BLaER1 treated with 17β-estradiol and CSF1 and Interleukin-3, amounts not matched to agents 10 nM and 100 nM (cell line): Measurements from ENCODE around the gene SEMA6A.

Experiments
- H3K27ac ChIP-seq, 11 experiments: shearing (Covaris generic); formaldehyde crosslinking; 2 replicates each; pipeline ENCODE4 v1.8.1; 2022
- H3K27me3 ChIP-seq, 11 experiments: shearing (Covaris generic); formaldehyde crosslinking; 2 replicates each; pipeline ENCODE4 v1.8.1; 2022
- H3K36me3 ChIP-seq, 11 experiments: shearing (Covaris generic); formaldehyde crosslinking; 2 replicates each; pipeline ENCODE4 v1.8.1; 2022
- H3K4me1 ChIP-seq, 10 experiments: shearing (Covaris generic); formaldehyde crosslinking; 2 replicates each; pipeline ENCODE4 v1.8.1; 2022
- H3K4me2 ChIP-seq, 11 experiments: shearing (Covaris generic); formaldehyde crosslinking; 2 replicates each; pipeline ENCODE4 v1.8.1; 2022
- H3K4me3 ChIP-seq, 10 experiments: shearing (Covaris generic); formaldehyde crosslinking; 2 replicates each; pipeline ENCODE4 v1.8.1; 2022
- H3K9ac ChIP-seq, 11 experiments: shearing (Covaris generic); formaldehyde crosslinking; 2 replicates each; pipeline ENCODE4 v1.8.1; 2022
- H3K9me3 ChIP-seq, 11 experiments: shearing (Covaris generic); formaldehyde crosslinking; replicated peaks in 1 of 11; 2 replicates each; pipeline ENCODE4 v1.8.1; 2022
- H4K20me1 ChIP-seq, 11 experiments: shearing (Covaris generic); formaldehyde crosslinking; 2 replicates each; pipeline ENCODE4 v1.8.1; 2022
- Cebpa-rat ChIP-seq, 11 experiments: shearing (Covaris generic); IDR thresholded peaks; 2 replicates each; pipeline ENCODE4 v1.8.1; 2022

The SEMA6A gene

GRCh38 chr5:116486588-116486987, 88.0 kb downstream of the SEMA6A start:
- H3K9ac ChIP-seq: no peak overlapping the region
- no peak overlapping the region for H3K27ac ChIP-seq
- H3K9me3 ChIP-seq: peaks cover 0 to 2% (median 0%) of the 10 kb centered on the region in 11 experiments; a peak in 2 of 22 replicates
- no peak overlapping the region for H3K4me3 ChIP-seq
- H4K20me1 ChIP-seq: no peaks in the 10 kb centered on the region
- H3K4me2 ChIP-seq: no peak overlapping the region
- H3K27me3 ChIP-seq: no peaks in the 10 kb centered on the region
- no peak for TF ChIP-seq Cebpa-rat (IDR thresholded peaks at IDR 0.05)
- no peaks in the 10 kb centered on the region for H3K36me3 ChIP-seq
- peaks cover 6 to 15% (median 14%) of the 10 kb centered on the region in 10 experiments for H3K4me1 ChIP-seq

- H3K9me3 ChIP-seq: peaks cover 0 to 4% (median 0%) of the 10 kb centered on the region in 11 experiments; a peak in 2 of 22 replicates
- H3K27ac ChIP-seq: no peak overlapping the region
- H3K4me3 ChIP-seq: no peak overlapping the region
- peaks cover 9 to 16% (median 14%) of the 10 kb centered on the region in 10 experiments; a peak in 19 of 20 replicates for H3K4me1 ChIP-seq
- no peaks in the 10 kb centered on the region for H3K36me3 ChIP-seq
- no peak overlapping the region for H3K9ac ChIP-seq
- H3K4me2 ChIP-seq: no peak overlapping the region
- no peaks in the 10 kb centered on the region for H3K27me3 ChIP-seq
- no peak for TF ChIP-seq Cebpa-rat (IDR thresholded peaks at IDR 0.05)
- H4K20me1 ChIP-seq: no peaks in the 10 kb centered on the region
Observed at GRCh38 chr5:116484645-116485044, 90.0 kb downstream of the SEMA6A start.

GRCh38 chr5:116482394-116482793, 92.2 kb downstream of the SEMA6A start:
- Histone ChIP-seq H3K4me1 (peaks cover 14 to 39% (median 34%) of the 10 kb centered on the region in 10 experiments; a peak in 19 of 20 replicates), H3K36me3 (peaks cover 0 to 6% (median 0%) of the 10 kb centered on the region in 11 experiments; a peak in 3 of 22 replicates), H3K27me3 (no peaks in the 10 kb centered on the region), H3K4me3 (no peak overlapping the region), H4K20me1 (no peaks in the 10 kb centered on the region), H3K9ac (no peak overlapping the region), H3K4me2 (no peak overlapping the region), H3K9me3 (peaks cover 3 to 10% (median 5%) of the 10 kb centered on the region in 11 experiments), H3K27ac (no peak overlapping the region)
- no peak for TF ChIP-seq Cebpa-rat (IDR thresholded peaks at IDR 0.05)

- no peak overlapping the region for H3K27ac ChIP-seq
Observed at GRCh38 chr5:116480894-116481510, 93.6 kb downstream of the SEMA6A start.

GRCh38 chr5:116479776-116480675, 94.6 kb downstream of the SEMA6A start:
- TF ChIP-seq Cebpa-rat (IDR thresholded peaks at IDR 0.05): no peak
- H3K4me2 ChIP-seq: peak overlapping the region; percentile 28 to 63 (median 53)

More at GRCh38 chr5:116480894-116481510, 93.6 kb downstream of the SEMA6A start:
- Histone ChIP-seq H3K36me3 (peaks cover 0 to 12% (median 8%) of the 10 kb centered on the region in 11 experiments; a peak in 6 of 22 replicates), H3K4me1 (peaks cover 14 to 41% (median 34%) of the 10 kb centered on the region in 10 experiments; a peak in 19 of 20 replicates), H3K9ac (no peak overlapping the region), H3K9me3 (peaks cover 15 to 24% (median 19%) of the 10 kb centered on the region in 11 experiments), H4K20me1 (no peaks in the 10 kb centered on the region), H3K4me3 (no peak overlapping the region), H3K27me3 (peaks cover 0 to 4% (median 0%) of the 10 kb centered on the region in 11 experiments; a peak in 1 of 22 replicates), H3K4me2 (peak overlapping the region in 9 of 11 experiments; percentile 46 to 63 (median 55); a peak in 17 of 22 replicates)
- TF ChIP-seq Cebpa-rat (IDR thresholded peaks at IDR 0.05): no peak

GRCh38 chr5:116478491-116478890, 96.1 kb downstream of the SEMA6A start:
- H3K27ac ChIP-seq: no peak overlapping the region
- peak overlapping the region in 9 of 11 experiments; percentile 40 to 60 (median 51); a peak in 18 of 22 replicates for H3K4me2 ChIP-seq
- H3K36me3 ChIP-seq: peaks cover 0 to 12% (median 8%) of the 10 kb centered on the region in 11 experiments; a peak in 6 of 22 replicates
- no peak for TF ChIP-seq Cebpa-rat (IDR thresholded peaks at IDR 0.05)
- H3K9me3 ChIP-seq: peaks cover 15 to 26% (median 21%) of the 10 kb centered on the region in 11 experiments
- no peaks in the 10 kb centered on the region for H4K20me1 ChIP-seq
- H3K4me3 ChIP-seq: no peak overlapping the region
- H3K27me3 ChIP-seq: peaks cover 0 to 4% (median 0%) of the 10 kb centered on the region in 11 experiments; a peak in 1 of 22 replicates
- H3K4me1 ChIP-seq: peaks cover 14 to 66% (median 49%) of the 10 kb centered on the region in 10 experiments; a peak in 19 of 20 replicates
- no peak overlapping the region for H3K9ac ChIP-seq

More at GRCh38 chr5:116479776-116480675, 94.6 kb downstream of the SEMA6A start:
- no peak overlapping the region for H3K27ac ChIP-seq
- no peak overlapping the region for H3K4me3 ChIP-seq
- no peaks in the 10 kb centered on the region for H4K20me1 ChIP-seq
- H3K9ac ChIP-seq: no peak overlapping the region
- peaks cover 15 to 26% (median 21%) of the 10 kb centered on the region in 11 experiments for H3K9me3 ChIP-seq
- peaks cover 0 to 12% (median 8%) of the 10 kb centered on the region in 11 experiments; a peak in 6 of 22 replicates for H3K36me3 ChIP-seq
- peaks cover 14 to 51% (median 40%) of the 10 kb centered on the region in 10 experiments; a peak in 19 of 20 replicates for H3K4me1 ChIP-seq
- H3K27me3 ChIP-seq: peaks cover 0 to 4% (median 0%) of the 10 kb centered on the region in 11 experiments; a peak in 1 of 22 replicates

- Histone ChIP-seq H3K36me3 (peaks cover 0 to 12% (median 8%) of the 10 kb centered on the region in 11 experiments; a peak in 6 of 22 replicates), H3K27ac (no peak overlapping the region), H3K4me3 (no peak overlapping the region; a peak in 1 of 20 replicates), H3K4me1 (peaks cover 14 to 67% (median 49%) of the 10 kb centered on the region in 10 experiments; a peak in 19 of 20 replicates), H3K27me3 (peaks cover 0 to 4% (median 0%) of the 10 kb centered on the region in 11 experiments; a peak in 1 of 22 replicates), H3K9me3 (peaks cover 15 to 26% (median 21%) of the 10 kb centered on the region in 11 experiments), H3K9ac (no peak overlapping the region), H4K20me1 (no peaks in the 10 kb centered on the region), H3K4me2 (peak overlapping the region in 2 of 11 experiments; percentile 56 to 60; a peak in 1 of 22 replicates)
- no peak for TF ChIP-seq Cebpa-rat (IDR thresholded peaks at IDR 0.05)
Observed at GRCh38 chr5:116476897-116477537, 97.6 kb downstream of the SEMA6A start.

GRCh38 chr5:116475338-116475737, 99.3 kb downstream of the SEMA6A start:
- Histone ChIP-seq H3K4me3 (no peak overlapping the region), H3K27ac (no peak overlapping the region), H4K20me1 (no peaks in the 10 kb centered on the region), H3K4me2 (peak overlapping the region in 6 of 11 experiments; percentile 4 to 56 (median 31); a peak in 11 of 22 replicates), H3K9ac (no peak overlapping the region), H3K9me3 (peaks cover 15 to 25% (median 21%) of the 10 kb centered on the region in 11 experiments), H3K4me1 (peaks cover 8 to 59% (median 41%) of the 10 kb centered on the region in 10 experiments; a peak in 19 of 20 replicates), H3K36me3 (peaks cover 0 to 12% (median 8%) of the 10 kb centered on the region in 11 experiments; a peak in 6 of 22 replicates), H3K27me3 (peaks cover 0 to 4% (median 0%) of the 10 kb centered on the region in 11 experiments; a peak in 1 of 22 replicates)
- TF ChIP-seq Cebpa-rat (IDR thresholded peaks at IDR 0.05): no peak
